ENCODE measurements around the gene HOTAIR.
A peak's percentile ranks its signal among the peaks of the same experiment; 100 is the strongest.

HOTAIR gene

DNA sequence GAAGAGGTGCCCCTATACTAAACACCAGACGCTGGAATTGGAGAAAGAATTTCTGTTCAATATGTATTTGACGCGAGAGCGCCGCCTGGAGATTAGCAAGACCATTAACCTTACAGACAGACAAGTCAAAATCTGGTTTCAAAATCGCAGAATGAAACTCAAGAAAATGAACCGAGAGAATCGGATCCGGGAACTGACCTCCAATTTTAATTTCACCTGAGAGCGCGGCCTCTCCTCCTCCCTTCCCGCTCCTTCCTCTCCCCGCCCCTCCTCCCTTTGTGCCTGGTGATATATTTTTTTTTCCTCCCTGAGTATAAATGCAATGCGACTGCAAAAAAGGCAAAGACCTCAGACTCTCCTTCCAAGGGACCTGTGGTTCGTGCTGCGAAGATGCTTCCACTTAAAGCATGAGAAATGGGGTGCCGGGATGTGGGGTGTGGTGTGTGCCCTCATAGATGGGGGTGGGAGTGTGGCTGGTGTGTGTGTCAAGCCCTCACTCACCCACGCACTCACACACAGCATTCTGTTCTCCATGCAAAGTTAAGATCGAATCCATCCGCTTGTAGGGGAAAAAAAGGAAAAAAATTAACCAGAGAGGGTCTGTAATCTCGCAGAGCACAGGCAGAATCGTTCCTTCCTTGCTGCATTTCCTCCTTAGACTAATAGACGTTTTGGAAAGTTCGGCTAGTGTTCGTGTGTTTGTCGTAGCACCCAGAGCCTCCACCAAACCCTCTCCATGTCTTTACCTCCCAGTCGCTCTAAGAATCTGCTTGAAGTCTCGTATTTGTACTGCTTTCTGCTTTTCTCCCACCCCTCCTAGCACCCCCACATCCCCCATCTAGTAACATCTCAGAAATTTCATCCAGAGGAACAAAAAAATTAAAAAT, 14.7 kb upstream of the HOTAIR start:
- peak; percentile 62 for DNase-seq (ENCODE audit: low read depth)
- TF ChIP-seq, protein P1, sequence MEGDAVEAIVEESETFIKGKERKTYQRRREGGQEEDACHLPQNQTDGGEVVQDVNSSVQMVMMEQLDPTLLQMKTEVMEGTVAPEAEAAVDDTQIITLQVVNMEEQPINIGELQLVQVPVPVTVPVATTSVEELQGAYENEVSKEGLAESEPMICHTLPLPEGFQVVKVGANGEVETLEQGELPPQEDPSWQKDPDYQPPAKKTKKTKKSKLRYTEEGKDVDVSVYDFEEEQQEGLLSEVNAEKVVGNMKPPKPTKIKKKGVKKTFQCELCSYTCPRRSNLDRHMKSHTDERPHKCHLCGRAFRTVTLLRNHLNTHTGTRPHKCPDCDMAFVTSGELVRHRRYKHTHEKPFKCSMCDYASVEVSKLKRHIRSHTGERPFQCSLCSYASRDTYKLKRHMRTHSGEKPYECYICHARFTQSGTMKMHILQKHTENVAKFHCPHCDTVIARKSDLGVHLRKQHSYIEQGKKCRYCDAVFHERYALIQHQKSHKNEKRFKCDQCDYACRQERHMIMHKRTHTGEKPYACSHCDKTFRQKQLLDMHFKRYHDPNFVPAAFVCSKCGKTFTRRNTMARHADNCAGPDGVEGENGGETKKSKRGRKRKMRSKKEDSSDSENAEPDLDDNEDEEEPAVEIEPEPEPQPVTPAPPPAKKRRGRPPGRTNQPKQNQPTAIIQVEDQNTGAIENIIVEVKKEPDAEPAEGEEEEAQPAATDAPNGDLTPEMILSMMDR (IDR thresholded peaks at IDR 0.05; ENCODE audit: insufficient read depth, low read depth, low read length, missing control alignments), result peak; percentile 57
- H3K4me3 ChIP-seq (ENCODE audit: low read length), result no peak overlapping the region

DNA sequence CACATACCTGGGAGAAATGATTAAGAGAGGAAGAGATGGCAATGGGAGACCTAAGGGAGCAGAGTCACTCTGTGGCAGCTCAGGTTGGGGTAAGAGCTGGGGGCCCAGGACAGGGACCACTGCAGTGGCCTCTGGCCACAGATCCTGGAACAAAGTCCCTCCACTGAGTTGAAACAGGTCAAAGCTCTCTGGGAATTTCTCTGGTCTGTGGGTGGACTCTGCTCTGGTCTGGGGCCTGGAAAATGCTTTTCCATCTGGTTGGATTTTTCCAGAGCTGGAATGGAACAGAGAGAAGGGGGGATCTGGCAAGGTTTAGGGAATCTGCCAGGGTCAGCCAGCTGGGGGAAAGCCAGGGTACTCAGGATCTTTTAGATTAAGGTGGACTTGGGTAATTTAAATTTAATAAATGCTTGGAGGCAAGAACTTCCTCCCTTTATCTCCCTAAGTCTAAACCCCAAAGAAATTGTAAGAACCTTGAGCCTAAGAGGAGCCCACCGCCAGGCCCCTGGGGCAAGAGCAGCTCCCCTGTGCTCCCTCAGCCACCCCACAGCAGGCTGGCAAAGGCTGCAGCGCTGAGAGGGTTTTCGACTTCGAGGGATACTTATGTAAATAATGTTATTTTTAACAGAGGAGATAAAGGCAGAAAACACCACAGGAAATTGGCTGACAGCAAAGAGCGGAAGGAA, 13.9 kb upstream of the HOTAIR start:
- no peak for DNase-seq (ENCODE audit: low read depth)
- H3K4me3 ChIP-seq (ENCODE audit: low read length), result no peak overlapping the region
- TF ChIP-seq, protein P1 (IDR thresholded peaks at IDR 0.05; ENCODE audit: insufficient read depth, low read depth, low read length, missing control alignments), result no peak

DNA sequence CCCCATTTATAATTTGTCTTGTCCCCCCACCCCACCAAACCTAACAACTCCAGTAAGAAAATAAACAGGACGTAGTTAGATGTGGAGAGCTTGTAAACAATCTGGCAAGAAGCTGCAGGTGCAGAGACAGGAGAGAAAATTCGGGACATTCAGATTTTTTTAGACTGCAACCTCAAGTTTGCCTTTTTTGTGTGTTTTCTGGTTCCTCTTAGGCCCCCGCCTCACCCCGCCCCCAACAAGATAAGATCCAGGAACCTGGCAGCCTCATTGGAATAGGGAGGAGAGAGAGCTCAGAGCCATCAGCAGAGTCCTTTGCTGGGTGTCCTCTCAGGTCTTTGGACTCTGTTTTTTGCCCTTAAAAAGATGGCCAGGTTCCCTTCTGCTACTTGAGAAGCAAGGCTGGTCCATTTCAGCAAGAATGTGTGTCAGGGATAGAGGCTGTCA, 13.1 kb upstream of the HOTAIR start:
- TF ChIP-seq, protein P1 (IDR thresholded peaks at IDR 0.05; ENCODE audit: insufficient read depth, low read depth, low read length, missing control alignments), result no peak
- no peak for DNase-seq (ENCODE audit: low read depth)
- H3K4me3 ChIP-seq (ENCODE audit: low read length), result no peak overlapping the region

DNA sequence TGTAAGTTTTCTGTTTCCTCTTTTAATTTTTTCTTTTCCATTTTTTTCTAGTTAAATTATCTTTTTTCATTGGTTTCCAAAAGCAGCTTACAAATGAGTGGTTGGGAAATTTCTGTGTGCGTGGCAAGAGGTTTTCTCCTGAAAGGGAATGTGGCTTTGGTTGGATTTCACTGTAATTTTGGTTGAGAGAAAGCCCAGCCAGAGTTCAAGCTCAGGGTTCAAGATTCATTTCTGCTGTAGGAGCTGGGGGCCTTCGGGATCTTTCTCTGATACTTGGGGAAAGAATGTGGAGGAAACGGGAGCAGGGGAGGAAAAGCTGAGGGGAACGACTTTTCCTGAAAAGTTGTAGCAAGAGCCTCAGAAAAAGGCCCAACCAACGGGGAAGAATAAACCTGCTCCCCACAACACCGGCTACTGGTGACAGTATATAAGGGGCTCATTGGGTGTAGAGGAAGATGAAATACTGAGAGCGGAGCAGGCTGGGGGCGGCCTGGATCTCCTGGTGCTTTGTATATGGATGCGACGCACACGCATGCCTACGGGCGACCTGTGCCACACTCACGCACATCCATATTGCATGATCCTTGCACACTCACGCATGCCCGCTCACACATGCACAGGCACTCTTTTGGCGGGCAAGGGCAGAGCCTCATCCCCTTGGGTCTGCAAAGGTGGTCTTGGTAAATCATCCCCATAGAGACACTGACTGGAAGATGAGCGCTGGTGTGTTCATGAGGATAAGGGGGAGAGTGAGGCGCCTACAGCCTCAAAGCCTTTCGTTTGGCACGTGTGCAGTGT, 12.1 kb upstream of the HOTAIR start:
- TF ChIP-seq, protein P1 (IDR thresholded peaks at IDR 0.05; ENCODE audit: insufficient read depth, low read depth, low read length, missing control alignments), result no peak
- H3K4me3 ChIP-seq (ENCODE audit: low read length), result no peak overlapping the region

DNA sequence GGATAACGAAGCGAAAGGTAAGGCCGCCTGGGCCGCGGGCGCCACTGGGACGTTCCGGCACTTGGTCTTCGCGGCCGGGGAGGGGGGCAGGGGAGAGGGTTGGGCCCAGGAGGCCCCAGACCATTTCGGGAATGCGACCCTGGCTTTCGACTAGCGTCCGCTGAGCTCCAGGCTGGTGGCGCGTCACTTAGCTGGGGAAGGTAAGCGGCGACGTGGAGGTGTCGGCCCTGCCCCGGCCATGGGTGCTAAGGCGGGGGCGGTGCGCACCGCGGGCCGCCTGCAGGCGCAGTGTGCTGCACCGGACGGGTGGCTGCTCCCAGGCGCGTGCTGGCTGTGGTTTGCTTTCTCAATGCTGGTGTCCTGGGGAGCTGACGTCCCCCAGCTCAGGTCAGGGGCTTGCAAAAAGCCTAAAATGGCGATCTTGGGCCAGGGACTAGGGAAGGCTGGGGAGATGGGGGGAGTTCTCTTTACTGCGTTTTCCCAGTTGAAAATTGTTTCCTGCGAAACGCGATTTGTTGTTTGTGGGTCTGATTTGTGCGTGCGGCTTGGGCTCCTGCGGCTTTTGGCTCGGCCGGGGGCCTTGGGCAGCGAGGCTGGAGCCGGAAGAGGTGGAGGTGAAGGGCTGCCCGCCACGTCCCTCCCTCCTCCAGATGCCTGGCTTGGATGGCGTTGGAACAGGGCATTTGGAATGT, 11.4 kb upstream of the HOTAIR start:
- H3K4me3 ChIP-seq (ENCODE audit: low read length), result no peak overlapping the region
- TF ChIP-seq, protein P1 (IDR thresholded peaks at IDR 0.05; ENCODE audit: insufficient read depth, low read depth, low read length, missing control alignments), result no peak
- DNase-seq (ENCODE audit: low read depth), result peak; percentile 26

More for the DNA sequence above, 12.1 kb upstream of the HOTAIR start:
- no peak for DNase-seq (ENCODE audit: low read depth)

DNA sequence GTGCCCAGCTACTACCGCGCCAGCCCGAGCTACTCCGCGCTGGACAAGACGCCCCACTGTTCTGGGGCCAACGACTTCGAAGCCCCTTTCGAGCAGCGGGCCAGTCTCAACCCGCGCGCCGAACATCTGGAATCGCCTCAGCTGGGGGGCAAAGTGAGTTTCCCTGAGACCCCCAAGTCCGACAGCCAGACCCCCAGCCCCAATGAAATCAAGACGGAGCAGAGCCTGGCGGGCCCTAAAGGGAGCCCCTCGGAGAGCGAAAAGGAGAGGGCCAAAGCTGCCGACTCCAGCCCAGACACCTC, 10.9 kb upstream of the HOTAIR start:
- H3K4me3 ChIP-seq (ENCODE audit: low read length), result no peak overlapping the region
- DNase-seq (ENCODE audit: low read depth), result no peak
- TF ChIP-seq, protein P1 (IDR thresholded peaks at IDR 0.05; ENCODE audit: insufficient read depth, low read depth, low read length, missing control alignments), result no peak
